H9 (cell line): ENCODE results near the gene LRP3. TPM values are rescaled to one million over a fixed set of nuclear protein-coding genes. Genes with fewer than 3 reads are reported as not detected.

Experiments used
- DNase-seq: peaks from one replicate; pipeline ENCODE4 v3.0.0-alpha.2; 2017
- H2AFZ ChIP-seq: one replicate; pipeline ENCODE4 v1.6.1; 2013; ENCODE audit warnings: mild to moderate bottlenecking, low read length, control low read depth, moderate library complexity
- H2AK5ac ChIP-seq: 2 replicates; pipeline ENCODE4 v1.6.1; 2013; ENCODE audit warnings: low read length, control low read depth, mixed read lengths; ENCODE audit not compliant: insufficient read length
- H2BK120ac ChIP-seq: one replicate; pipeline ENCODE4 v1.6.1; 2013; ENCODE audit warnings: low read depth, mild to moderate bottlenecking, low read length, control low read depth, inconsistent platforms; ENCODE audit not compliant: poor library complexity, severe bottlenecking
- H2BK12ac ChIP-seq: 2 replicates; pipeline ENCODE4 v1.6.1; 2013; ENCODE audit warnings: low read length, control low read depth, mixed read lengths, low read depth; ENCODE audit not compliant: insufficient read length
- H2BK15ac ChIP-seq: 2 replicates; pipeline ENCODE4 v1.6.1; 2013; ENCODE audit warnings: low read depth, low read length, control low read depth
- H2BK20ac ChIP-seq: one replicate; pipeline ENCODE4 v1.6.1; 2013; ENCODE audit warnings: low read depth, mild to moderate bottlenecking, low read length, control low read depth, inconsistent platforms; ENCODE audit not compliant: poor library complexity, severe bottlenecking
- H2BK5ac ChIP-seq: 2 replicates; pipeline ENCODE4 v1.6.1; 2013; ENCODE audit warnings: low read length, control low read depth, mixed read lengths; ENCODE audit not compliant: insufficient read length
- H3K14ac ChIP-seq: 2 replicates; pipeline ENCODE4 v1.6.1; 2013; ENCODE audit warnings: low read length, control low read depth; ENCODE audit not compliant: insufficient read depth
- H3K18ac ChIP-seq: 2 replicates; pipeline ENCODE4 v1.6.1; 2013; ENCODE audit warnings: low read depth, mild to moderate bottlenecking, mixed read lengths, low read length, control low read depth; ENCODE audit not compliant: insufficient read length
- H3K23ac ChIP-seq: 2 replicates; pipeline ENCODE4 v1.6.1; 2013; ENCODE audit warnings: low read length, control low read depth, mixed read lengths, low read depth; ENCODE audit not compliant: insufficient read length
- H3K23me2 ChIP-seq: 2 replicates; pipeline ENCODE4 v1.6.1; 2013; ENCODE audit warnings: low read depth, mild to moderate bottlenecking, mixed read lengths, low read length, control low read depth; ENCODE audit not compliant: insufficient read length, poor library complexity, severe bottlenecking
- H3K27ac ChIP-seq: 2 replicates; pipeline ENCODE4 v1.5.1; 2013; ENCODE audit warnings: low read length, control low read depth, mixed read lengths, low read depth; ENCODE audit not compliant: insufficient read length
- H3K27me3 ChIP-seq: 2 replicates; pipeline ENCODE4 v1.6.1; 2013; ENCODE audit warnings: low read length, control low read depth, inconsistent platforms; ENCODE audit not compliant: insufficient read depth
- H3K4ac ChIP-seq: 2 replicates; pipeline ENCODE4 v1.6.1; 2013; ENCODE audit warnings: low read depth, mild to moderate bottlenecking, control low read depth, inconsistent platforms, low read length, moderate library complexity
- H3K4me1 ChIP-seq: 2 replicates; pipeline ENCODE4 v1.6.1; 2013; ENCODE audit warnings: low read length, control low read depth, inconsistent platforms; ENCODE audit not compliant: insufficient read depth
- H3K4me2 ChIP-seq: 2 replicates; pipeline ENCODE4 v1.6.1; 2013; ENCODE audit warnings: low read length, control low read depth, mixed read lengths; ENCODE audit not compliant: insufficient read length, insufficient read depth
- H3K56ac ChIP-seq: 2 replicates; pipeline ENCODE4 v1.6.1; 2013; ENCODE audit warnings: low read depth, mild to moderate bottlenecking, mixed read lengths, low read length, control low read depth; ENCODE audit not compliant: insufficient read length
- H3K79me1 ChIP-seq: 2 replicates; pipeline ENCODE4 v1.6.1; 2013; ENCODE audit warnings: low read depth, mild to moderate bottlenecking, moderate library complexity, low read length, control low read depth, inconsistent platforms; ENCODE audit not compliant: insufficient read depth, poor library complexity, severe bottlenecking
- H3K79me2 ChIP-seq: 2 replicates; pipeline ENCODE4 v1.6.1; 2013; ENCODE audit warnings: low read length, control low read depth, inconsistent platforms; ENCODE audit not compliant: insufficient read depth
- H3K9ac ChIP-seq: 2 replicates; pipeline ENCODE4 v1.6.1; 2013; ENCODE audit warnings: low read length, control low read depth, mixed read lengths; ENCODE audit not compliant: insufficient read length; ENCODE audit errors: extremely low read depth
- H3K9me3 ChIP-seq: one replicate; pipeline ENCODE4 v1.6.1; 2013; ENCODE audit warnings: low read depth, low read length, inconsistent platforms; ENCODE audit not compliant: control insufficient read depth
- H3T11ph ChIP-seq: one replicate; pipeline ENCODE4 v1.6.1; 2013; ENCODE audit warnings: mild to moderate bottlenecking, low read length, control low read depth, inconsistent platforms
- H4K20me1 ChIP-seq: one replicate; pipeline ENCODE4 v1.6.1; 2013; ENCODE audit not compliant: control insufficient read depth, insufficient read length, insufficient read depth
- H4K5ac ChIP-seq: 2 replicates; pipeline ENCODE4 v1.6.1; 2013; ENCODE audit warnings: low read depth, mild to moderate bottlenecking, mixed read lengths, low read length, control low read depth; ENCODE audit not compliant: insufficient read length
- H4K8ac ChIP-seq: replicated peaks from 2 replicates; pipeline ENCODE4 v1.6.1; 2013; ENCODE audit warnings: low read length, control low read depth, mixed read lengths, low read depth; ENCODE audit not compliant: insufficient read length
- H4K91ac ChIP-seq: 2 replicates; pipeline ENCODE4 v1.6.1; 2013; ENCODE audit warnings: low read depth, mild to moderate bottlenecking, moderate library complexity, mixed read lengths, low read length, control low read depth; ENCODE audit not compliant: insufficient read length
- H3K27ac Mint-ChIP-seq, 3 experiments: 2 replicates in 2 of 3; 3 replicates in 1 of 3; pipeline ENCODE4 v1.8.0; 2020 to 2021; ENCODE audit warnings: mixed read lengths in 3 of 3, mild to moderate bottlenecking in 1 of 3, moderate library complexity in 1 of 3
- H3K27me3 Mint-ChIP-seq: 2 replicates; pipeline ENCODE4 v1.8.0; 2021; ENCODE audit warnings: low read depth, mild to moderate bottlenecking, moderate library complexity, mixed read lengths
- H3K36me3 Mint-ChIP-seq, 3 experiments: 2 replicates in 2 of 3; 3 replicates in 1 of 3; pipeline ENCODE4 v1.8.0; 2020 to 2021; ENCODE audit warnings: low read depth in 3 of 3, mixed read lengths in 3 of 3; ENCODE audit not compliant: insufficient read depth in 1 of 3
- H3K4me1 Mint-ChIP-seq, 2 experiments: 2 replicates each; pipeline ENCODE4 v1.8.0; 2020; ENCODE audit warnings: mixed read lengths in 2 of 2
- H3K4me3 Mint-ChIP-seq, 2 experiments: 2 replicates in 1 of 2; 3 replicates in 1 of 2; pipeline ENCODE4 v1.8.0; 2020 to 2021; ENCODE audit warnings: mild to moderate bottlenecking in 2 of 2, mixed read lengths in 2 of 2, moderate library complexity in 1 of 2
- H3K9me3 Mint-ChIP-seq, 2 experiments: 2 replicates in 1 of 2; 3 replicates in 1 of 2; pipeline ENCODE4 v1.8.0; 2020; ENCODE audit warnings: mild to moderate bottlenecking in 2 of 2, mixed read lengths in 2 of 2, moderate library complexity in 1 of 2
- CTCF ChIP-seq: fragments of 200-600 bp; sonication (generic); conservative IDR thresholded peaks from 3 replicates; pipeline ENCODE4 v1.8.0; 2021; ENCODE audit warnings: antibody characterized with exemption, mild to moderate bottlenecking
- WGBS: extraction: QIAGEN DNeasy Blood & Tissue Kit; methylation state at CpG from one replicate; pipeline ENCODE4 v1.1.7; 2013; ENCODE audit warnings: missing lambda C conversion rate, low lambda C conversion rate, mixed read lengths; ENCODE audit not compliant: insufficient read length; ENCODE audit errors: extremely low coverage; 5-methylcytosine and 5-hydroxymethylcytosine counted together
- total RNA-seq: library from RNA; stranded (reverse); gene quantifications from 2 replicates; pipeline ENCODE4 v1.2.1, GENCODE V29; 2021

LRP3 gene
- total RNA-seq, 1 experiment from 2014 or later: 29.2 TPM

GRCh38 chr19:33147538-33147937, 46.6 kb upstream of the LRP3 start:
- no peaks in the 10 kb centered on the region for H3K27me3 ChIP-seq
- no peak overlapping the region for H4K5ac ChIP-seq
- H2BK15ac ChIP-seq: no peak overlapping the region
- H3K79me1 ChIP-seq: no peaks in the 10 kb centered on the region
- Mint-ChIP-seq H3K27ac (no peak overlapping the region), H3K36me3 (no peaks in the 10 kb centered on the region), H3K4me1 (peaks cover 0 to 7% of the 10 kb centered on the region in 2 experiments; a peak in 2 of 4 replicates), H3K27me3 (peaks cover 2% of the 10 kb centered on the region; the same call in 1 of the 2 replicates), H3K4me3 (no peak overlapping the region), H3K9me3 (no peaks in the 10 kb centered on the region)
- H3K27ac ChIP-seq: no peak overlapping the region
- no peak for TF ChIP-seq CTCF
- no peak overlapping the region for H3K18ac ChIP-seq
- H3K4me1 ChIP-seq: no peaks in the 10 kb centered on the region
- no CpG with 5 or more reads among the region's 6 CpGs for WGBS
- no peaks in the 10 kb centered on the region for H3K23me2 ChIP-seq
- H2BK12ac ChIP-seq: no peak overlapping the region
- H3T11ph ChIP-seq: no peak overlapping the region
- H3K14ac ChIP-seq: no peak overlapping the region
- H3K4me2 ChIP-seq: no peak overlapping the region
- no peak overlapping the region for H2BK20ac ChIP-seq
- no peak for DNase-seq
- H2AFZ ChIP-seq: no peak overlapping the region
- no peak overlapping the region for H3K56ac ChIP-seq
- no peak overlapping the region for H4K8ac ChIP-seq
- H3K9me3 ChIP-seq: no peaks in the 10 kb centered on the region
- H3K9ac ChIP-seq: no peak overlapping the region
- H2AK5ac ChIP-seq: no peak overlapping the region
- no peak overlapping the region for H3K4ac ChIP-seq
- H2BK5ac ChIP-seq: no peak overlapping the region
- H4K91ac ChIP-seq: no peak overlapping the region
- H3K23ac ChIP-seq: no peak overlapping the region
- H3K79me2 ChIP-seq: no peaks in the 10 kb centered on the region
- H4K20me1 ChIP-seq: no peaks in the 10 kb centered on the region
- H2BK120ac ChIP-seq: no peak overlapping the region
